Adrenal gland (tissue), 5 donors: Measurements from ENCODE around the gene CLDN3.

Experiments used
- POLR2A ChIP-seq, 2 donors: fragments of 450-650 bp; IDR thresholded peaks; one replicate each; pipeline ENCODE4 v1.6.1; 2017; ENCODE audit warnings: antibody characterized with exemption in 2 of 2, mild to moderate bottlenecking in 2 of 2, moderate library complexity in 1 of 2
- TF ChIP-seq, protein P1 (sequence below), 6 experiments: fragments of 450-650 bp in 4 of 6; fragments of 200-600 bp in 2 of 6; sonication (generic) in 1 of 6; IDR thresholded peaks; 1 replicate in 5 of 6; 2 replicates in 1 of 6; pipeline versions ENCODE4 v1.5.1 to v1.8.0; 2016 to 2021; ENCODE audit warnings: antibody characterized with exemption in 6 of 6, mild to moderate bottlenecking in 2 of 6, moderate library complexity in 1 of 6
- donor health status: DM: no; HTN: no; CAD: no.

DNA sequence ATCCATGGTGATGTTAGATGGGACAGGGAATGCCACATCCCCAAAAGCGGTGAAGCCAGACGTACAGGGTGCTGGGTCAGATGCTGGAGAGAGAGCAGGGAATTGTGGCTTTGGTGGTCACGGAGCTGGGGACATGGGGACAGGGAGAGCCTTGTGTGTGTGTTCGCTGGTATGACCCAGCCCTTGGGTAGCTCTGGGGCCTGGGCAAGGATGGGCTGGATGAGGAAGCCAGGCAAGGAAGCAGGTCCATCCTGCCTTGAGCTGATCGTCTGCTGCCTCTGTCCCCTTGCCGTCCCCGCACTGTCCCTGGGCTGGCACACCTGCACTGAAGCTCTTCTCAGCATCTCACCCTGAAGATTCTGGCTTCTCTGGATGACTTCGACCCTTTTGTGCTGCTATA is 45.4 kb upstream of the CLDN3 start:
- TF ChIP-seq, protein P1, sequence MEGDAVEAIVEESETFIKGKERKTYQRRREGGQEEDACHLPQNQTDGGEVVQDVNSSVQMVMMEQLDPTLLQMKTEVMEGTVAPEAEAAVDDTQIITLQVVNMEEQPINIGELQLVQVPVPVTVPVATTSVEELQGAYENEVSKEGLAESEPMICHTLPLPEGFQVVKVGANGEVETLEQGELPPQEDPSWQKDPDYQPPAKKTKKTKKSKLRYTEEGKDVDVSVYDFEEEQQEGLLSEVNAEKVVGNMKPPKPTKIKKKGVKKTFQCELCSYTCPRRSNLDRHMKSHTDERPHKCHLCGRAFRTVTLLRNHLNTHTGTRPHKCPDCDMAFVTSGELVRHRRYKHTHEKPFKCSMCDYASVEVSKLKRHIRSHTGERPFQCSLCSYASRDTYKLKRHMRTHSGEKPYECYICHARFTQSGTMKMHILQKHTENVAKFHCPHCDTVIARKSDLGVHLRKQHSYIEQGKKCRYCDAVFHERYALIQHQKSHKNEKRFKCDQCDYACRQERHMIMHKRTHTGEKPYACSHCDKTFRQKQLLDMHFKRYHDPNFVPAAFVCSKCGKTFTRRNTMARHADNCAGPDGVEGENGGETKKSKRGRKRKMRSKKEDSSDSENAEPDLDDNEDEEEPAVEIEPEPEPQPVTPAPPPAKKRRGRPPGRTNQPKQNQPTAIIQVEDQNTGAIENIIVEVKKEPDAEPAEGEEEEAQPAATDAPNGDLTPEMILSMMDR (IDR thresholded peaks at IDR 0.05) = no peak
- TF ChIP-seq POLR2A (IDR thresholded peaks at IDR 0.05) = no peak
